ENCODE measurements around the gene GDI1. TPM values are rescaled to one million over a fixed set of nuclear protein-coding genes. Genes with fewer than 3 reads are reported as not detected.

The GDI1 gene
- total RNA-seq, 1 donor from 2014 or later = 126 TPM

DNA sequence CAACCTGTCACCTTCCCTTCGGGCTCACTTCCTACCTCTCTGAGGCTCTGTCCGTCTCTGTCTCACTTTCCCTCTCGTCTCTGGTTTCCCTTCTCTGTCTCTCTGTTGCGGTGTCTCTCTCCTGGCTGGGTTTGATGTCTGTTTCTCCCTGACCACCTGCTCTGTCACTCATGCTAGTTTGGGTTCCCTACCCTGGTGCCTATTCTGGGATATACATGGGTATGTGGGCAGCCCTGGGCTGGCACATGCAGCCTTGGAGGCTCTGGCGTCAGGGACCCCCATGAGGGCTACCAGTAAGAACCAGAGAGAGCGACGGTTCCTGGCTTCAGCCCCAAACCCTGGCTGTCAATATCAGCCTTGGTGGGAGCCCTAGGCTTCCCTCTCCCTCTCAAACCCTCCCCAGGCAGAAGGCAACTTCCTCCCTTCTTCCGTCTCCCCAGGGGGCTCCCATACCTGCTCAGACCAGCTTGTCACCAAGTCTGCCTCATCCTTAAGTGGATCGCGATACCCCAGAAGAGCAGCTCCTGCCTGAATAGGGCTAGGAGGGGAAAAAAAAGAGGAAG lies 28.2 kb upstream of the GDI1 start:
- no peak for DNase-seq (ENCODE audit: low spot score)

GRCh38 chrX:154409222-154409871 lies 27.6 kb upstream of the GDI1 start, which contains the start of gene DNASE1L1:
Gene DNASE1L1, minus strand, starts transcription at chrX:154409254. Its CDS starts 3,686 bp downstream, at chrX:154405568.
- peak; percentile 89 for DNase-seq (ENCODE audit: low spot score)

DNA sequence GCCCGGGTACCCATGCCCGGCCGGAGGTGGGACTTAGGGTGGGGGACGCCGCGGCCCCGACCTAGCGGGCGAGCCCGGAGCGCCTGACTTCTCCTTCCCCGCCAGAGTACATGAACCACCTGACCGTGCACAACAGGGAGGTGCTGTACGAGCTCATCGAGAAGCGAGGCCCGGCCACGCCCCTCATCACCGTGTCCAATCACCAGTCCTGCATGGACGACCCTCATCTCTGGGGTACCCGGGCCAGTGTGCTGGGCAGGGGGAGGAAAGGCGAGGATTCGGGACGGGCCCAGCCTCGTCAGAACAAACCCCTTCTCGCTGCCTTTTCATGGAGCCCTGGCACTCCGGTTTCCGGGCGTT lies 25.0 kb upstream of the GDI1 start:
- peak; percentile 74 for DNase-seq (ENCODE audit: low spot score)

- no peak for DNase-seq (ENCODE audit: low spot score)
Observed at GRCh38 chrX:154412468-154412867, 24.5 kb upstream of the GDI1 start.

DNA sequence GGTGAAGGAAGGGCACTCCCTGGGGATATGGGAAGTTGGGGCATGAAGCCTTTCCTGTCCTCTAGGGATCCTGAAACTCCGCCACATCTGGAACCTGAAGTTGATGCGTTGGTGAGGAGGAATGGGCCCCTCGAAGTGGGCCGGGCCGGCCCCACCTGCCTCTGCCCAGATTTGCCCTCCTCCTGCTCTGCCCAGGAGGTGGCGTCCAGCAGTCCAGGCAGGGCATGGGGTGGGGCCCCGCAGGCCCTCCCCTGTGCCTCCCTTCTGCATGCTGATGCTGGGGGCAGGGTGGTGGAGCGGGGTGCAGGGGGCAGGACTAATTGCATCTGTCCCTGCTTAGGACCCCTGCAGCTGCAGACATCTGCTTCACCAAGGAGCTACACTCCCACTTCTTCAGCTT lies 23.8 kb upstream of the GDI1 start:
- no peak for DNase-seq (ENCODE audit: low spot score)

DNA sequence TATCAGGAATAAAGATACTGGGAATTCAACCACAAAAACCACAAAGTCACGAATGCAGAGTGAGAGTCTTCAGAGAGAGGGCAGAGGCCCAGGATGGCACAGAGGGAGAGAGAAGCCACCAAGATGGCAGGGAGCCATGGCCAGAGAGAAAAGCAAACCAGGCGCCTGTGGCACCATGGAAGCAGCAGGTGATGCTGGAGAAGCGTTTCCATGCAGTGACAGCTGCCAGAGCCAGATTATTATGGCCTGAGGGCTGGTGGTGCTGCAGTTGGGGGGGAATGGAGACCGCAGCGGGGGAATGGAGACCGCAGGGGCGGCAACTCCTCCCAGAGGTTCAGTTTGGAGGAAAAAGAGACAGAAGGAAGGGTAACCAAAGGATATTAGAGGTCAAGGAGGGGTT lies 19.8 kb upstream of the GDI1 start:
- no peak for DNase-seq (ENCODE audit: low spot score)

DNA sequence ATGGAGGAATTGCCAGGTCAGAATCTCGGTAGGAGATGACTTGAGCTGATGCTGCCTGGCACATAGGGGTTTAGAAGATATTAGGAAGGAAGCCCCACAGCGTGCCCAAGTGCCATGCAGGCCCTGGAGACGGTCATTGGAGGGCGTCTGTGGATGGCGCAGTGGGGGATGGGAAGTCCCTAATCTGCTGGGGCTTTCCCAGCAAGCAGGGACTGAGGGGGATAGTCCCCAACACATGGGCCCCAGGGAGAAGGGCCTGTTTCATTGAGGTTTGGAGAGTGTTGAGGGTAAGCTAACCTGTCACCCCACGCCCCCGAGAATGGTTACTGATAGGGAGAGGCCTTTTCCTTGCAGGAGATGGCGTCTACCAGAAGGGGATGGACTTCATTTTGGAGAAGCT lies 17.8 kb upstream of the GDI1 start:
- DNase-seq (ENCODE audit: low spot score) = no peak

- DNase-seq (ENCODE audit: low spot score) = no peak
Observed at GRCh38 chrX:154419688-154420401, 17.1 kb upstream of the GDI1 start.

DNA sequence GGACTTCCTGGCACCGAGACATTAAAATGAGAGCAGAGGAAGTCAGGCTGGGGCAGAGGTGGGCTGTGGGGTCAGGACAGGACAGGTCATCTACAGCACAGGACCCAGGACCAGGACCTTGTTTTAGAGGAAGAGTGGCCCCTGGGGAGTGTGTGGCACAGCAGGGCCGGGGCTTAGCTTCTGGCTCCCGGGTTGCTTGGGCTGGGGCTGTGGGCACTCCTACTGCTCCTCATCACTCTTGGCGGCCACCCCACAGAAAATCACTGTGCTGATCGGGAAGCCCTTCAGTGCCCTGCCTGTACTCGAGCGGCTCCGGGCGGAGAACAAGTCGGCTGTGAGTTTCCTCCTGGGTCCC lies 16.6 kb upstream of the GDI1 start:
- no peak for DNase-seq (ENCODE audit: low spot score)

DNA sequence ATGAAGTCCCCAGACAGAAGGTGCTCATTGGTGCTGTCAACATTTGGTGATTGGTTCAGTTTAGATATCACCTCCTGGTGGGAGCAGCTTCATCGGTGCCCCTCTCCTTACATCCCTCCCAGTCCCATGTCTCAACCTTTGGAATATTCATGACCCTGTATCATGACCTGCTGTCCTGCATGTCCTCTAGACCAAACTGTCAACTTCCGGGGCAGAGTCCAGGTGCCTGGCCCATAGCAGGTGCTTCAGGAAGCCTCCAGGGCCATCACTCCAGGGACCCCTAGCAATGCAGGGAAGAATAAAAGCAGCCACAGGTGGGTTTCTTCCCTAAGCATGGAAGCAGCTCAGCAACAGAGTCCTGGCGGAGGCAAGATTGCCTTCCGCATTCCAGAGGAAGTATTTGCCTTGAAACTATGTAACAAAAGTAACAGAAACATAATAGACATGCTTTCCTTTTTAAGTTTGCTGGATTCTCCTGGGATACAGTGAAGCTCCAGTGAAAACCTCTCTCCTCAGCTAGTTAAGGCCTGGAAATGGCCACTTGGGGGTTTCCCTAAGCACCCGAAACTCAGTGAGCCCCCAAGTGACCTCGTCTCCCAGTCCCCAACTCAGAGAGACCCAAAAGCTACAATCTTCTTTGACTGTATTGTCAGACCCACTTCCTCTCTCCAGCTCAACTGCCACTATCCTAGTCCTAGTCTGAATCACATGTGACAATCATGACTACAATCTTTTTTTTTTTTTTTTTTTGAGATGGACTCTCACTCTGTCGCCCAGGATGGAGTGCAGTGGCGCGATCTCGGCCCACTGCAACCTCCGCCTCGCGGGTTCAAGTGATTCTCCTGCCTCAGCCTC lies 9.8 kb upstream of the GDI1 start:
- no peak for DNase-seq (ENCODE audit: low spot score)

GRCh38 chrX:154428176-154429171 lies 8.5 kb upstream of the GDI1 start, which contains the start of gene ATP6AP1:
Gene ATP6AP1, plus strand, starts transcription at chrX:154428677. Its CDS starts 16 bp downstream, at chrX:154428693.
- peak; percentile 94 for DNase-seq (ENCODE audit: low spot score)

DNA sequence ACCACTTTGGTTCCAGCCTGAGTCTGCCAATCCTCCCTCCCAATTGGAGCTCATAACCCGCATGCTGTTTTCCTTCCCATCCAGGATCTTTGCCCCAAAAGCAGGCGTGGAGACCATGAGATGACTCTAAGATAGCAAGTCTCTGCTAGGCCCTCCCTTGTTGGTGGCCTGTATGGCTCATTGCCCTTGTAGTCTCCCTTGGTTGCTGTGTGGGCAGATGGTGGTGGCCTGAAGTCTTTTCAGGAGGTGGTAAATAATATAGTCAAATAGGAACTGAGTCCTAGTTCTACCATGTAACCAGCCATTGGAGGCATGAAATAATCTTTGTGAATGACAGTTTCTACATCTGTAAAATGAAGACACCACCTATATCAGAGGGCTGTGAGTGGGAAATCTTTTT lies 7.2 kb upstream of the GDI1 start:
- DNase-seq (ENCODE audit: low spot score) = no peak

DNA sequence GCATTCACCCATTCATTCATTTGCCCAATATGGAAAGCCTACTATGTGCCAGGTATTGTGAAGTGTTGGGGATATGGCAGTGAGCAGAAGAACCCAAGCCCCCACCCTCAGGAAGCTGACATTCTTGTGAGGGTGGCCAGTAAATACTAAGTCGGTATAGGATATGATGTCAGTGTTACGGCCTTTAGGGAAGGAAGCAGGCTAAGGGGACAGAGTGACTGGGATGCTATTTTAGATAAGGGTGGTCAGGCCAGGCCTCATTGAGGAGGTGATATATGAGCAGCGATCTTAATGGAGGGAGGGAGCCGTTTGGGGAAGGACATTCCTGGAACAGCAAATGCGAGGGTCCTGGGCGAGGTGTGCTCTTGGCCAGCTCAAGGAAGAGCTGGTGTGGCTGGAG lies 6.5 kb upstream of the GDI1 start:
- DNase-seq (ENCODE audit: low spot score) = no peak

GRCh38 chrX:154430916-154431315 lies 6.0 kb upstream of the GDI1 start:
- DNase-seq (ENCODE audit: low spot score) = no peak

- DNase-seq (ENCODE audit: low spot score) = no peak
Observed at GRCh38 chrX:154431341-154431740, 5.6 kb upstream of the GDI1 start.

DNA sequence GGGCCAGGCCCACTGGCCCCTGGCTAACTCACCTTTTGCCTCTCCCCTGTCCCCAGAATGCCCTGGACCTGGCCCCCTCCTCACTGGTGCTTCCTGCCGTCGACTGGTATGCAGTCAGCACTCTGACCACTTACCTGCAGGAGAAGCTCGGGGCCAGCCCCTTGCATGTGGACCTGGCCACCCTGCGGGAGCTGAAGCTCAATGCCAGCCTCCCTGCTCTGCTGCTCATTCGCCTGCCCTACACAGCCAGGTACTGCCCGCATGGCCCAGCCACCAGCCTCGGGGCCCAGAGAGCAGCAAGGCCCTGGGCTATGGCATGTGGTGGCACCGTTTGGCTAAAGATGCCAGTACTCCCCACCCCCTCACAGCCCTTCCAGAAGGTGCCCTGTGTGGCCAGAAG lies 4.7 kb upstream of the GDI1 start:
- no peak for DNase-seq (ENCODE audit: low spot score)

DNA sequence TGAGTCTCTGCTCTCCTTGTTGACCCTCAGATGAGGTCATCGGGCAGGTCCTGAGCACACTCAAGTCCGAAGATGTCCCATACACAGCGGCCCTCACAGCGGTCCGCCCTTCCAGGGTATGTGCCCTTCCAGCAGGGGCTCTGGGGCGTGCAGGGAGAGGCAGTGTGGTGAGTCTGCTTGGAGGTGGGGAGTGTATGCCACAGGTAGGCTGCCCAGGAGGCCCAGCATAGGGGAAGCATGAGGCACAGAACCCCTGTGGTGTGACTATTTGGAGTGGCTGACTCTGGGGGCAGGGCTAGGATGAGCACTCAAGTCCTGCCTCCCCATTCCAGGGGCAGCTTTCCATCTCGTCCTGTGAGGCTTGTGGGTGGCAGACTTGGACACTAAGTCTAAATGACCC lies 3.3 kb upstream of the GDI1 start:
- no peak for DNase-seq (ENCODE audit: low spot score)

GRCh38 chrX:154434394-154435168 lies 2.4 kb upstream of the GDI1 start:
- no peak for DNase-seq (ENCODE audit: low spot score)

- no peak for DNase-seq (ENCODE audit: low spot score)
Observed at GRCh38 chrX:154435171-154435733, 1.7 kb upstream of the GDI1 start.

Measured in ureter (tissue), 1 donor.